Measurements from ENCODE around the gene FBN1.

FBN1 gene

DNA sequence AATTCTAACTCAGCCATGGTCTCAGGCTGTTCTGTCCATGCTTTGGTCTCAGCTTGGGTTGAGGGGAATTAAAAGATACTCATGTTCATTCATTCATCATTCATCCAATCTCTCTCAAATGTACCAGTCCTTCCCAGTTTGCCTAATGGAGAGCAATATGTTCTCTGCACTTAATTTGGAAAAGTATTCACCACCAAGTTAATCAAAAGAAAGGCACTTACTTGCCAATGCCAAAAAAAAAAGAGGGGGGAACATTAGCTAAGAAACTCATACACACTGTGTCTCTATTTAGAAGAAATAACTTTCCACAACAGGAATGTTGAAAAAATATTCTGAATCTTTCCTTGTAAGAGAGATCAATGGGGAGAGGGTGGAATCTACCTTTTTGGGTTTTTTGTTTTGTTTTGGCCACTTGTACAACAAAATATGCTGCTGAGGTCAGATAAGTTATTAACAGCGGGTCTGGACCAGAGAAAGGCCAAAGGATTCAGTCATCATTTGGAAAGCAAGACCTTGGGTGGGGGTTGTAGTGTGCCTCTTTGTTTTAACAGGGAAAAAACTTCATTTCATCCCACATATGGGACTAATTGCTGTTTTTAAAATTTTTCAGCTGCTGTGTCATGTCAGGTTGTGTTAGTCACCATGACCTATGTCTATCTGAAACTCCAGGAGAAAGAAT lies 152.3 kb downstream of the FBN1 start:
- Histone ChIP-seq H3K27me3 (ENCODE audit: insufficient read depth, low read length) (no peaks in the 10 kb centered on the region), H2AFZ (ENCODE audit: low read depth, low read length) (no peak overlapping the region), H3K9me3 (ENCODE audit: low read length) (no peaks in the 10 kb centered on the region), H3K4me3 (ENCODE audit: low read length) (no peak overlapping the region), H3K4me1 (ENCODE audit: insufficient read depth, low read length) (no peaks in the 10 kb centered on the region), H3K36me3 (ENCODE audit: insufficient read depth, low read length) (peaks cover 22% of the 10 kb centered on the region)

DNA sequence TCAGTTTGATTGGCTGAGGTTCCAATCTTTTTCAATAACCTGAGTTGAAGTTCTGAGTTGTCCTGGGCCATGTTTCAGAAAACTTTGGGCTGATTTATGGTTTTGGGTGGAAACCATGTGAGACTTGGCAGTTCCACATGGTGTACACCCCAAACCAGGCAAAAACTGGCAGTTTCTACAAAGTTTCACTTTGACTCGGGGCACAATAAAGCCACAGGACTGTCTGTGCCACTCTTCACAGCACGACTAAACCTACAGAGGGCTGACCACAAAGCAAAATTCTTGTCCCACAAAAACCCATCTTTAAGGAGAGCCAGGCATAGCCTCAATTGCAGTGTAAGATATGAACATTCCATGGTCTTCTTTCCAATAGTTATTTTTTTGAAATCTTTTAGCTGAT lies 159.3 kb downstream of the FBN1 start:
- Histone ChIP-seq H3K4me1 (ENCODE audit: insufficient read depth, low read length) (no peaks in the 10 kb centered on the region), H2AFZ (ENCODE audit: low read depth, low read length) (no peak overlapping the region), H3K9me3 (ENCODE audit: low read length) (no peaks in the 10 kb centered on the region), H3K27me3 (ENCODE audit: insufficient read depth, low read length) (no peaks in the 10 kb centered on the region), H3K4me3 (ENCODE audit: low read length) (no peak overlapping the region), H3K36me3 (ENCODE audit: insufficient read depth, low read length) (peaks cover 24% of the 10 kb centered on the region)

DNA sequence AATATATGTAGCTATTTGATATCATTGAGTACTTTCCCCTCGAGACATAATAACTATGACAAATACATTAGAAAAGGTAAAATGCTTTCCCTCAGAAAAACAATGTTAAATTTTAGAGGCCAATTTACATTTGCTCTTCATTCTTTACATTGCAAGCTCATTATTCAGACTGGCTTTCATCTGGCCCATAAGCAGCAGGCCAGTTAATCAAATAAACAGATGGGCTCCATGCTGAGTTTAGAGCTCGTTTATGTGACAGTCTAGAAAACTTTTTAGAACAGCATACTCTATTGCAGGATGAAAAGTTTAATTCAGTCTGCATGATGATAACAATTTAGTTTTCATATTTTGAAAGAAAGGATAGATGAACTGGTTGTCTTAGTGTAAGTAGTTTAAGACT lies 163.7 kb downstream of the FBN1 start:
- H3K9me3 ChIP-seq (ENCODE audit: low read length) = no peaks in the 10 kb centered on the region
- H2AFZ ChIP-seq (ENCODE audit: low read depth, low read length) = no peak overlapping the region
- no peaks in the 10 kb centered on the region for H3K27me3 ChIP-seq (ENCODE audit: insufficient read depth, low read length)
- no peak overlapping the region for H3K4me3 ChIP-seq (ENCODE audit: low read length)
- H3K4me1 ChIP-seq (ENCODE audit: insufficient read depth, low read length) = no peaks in the 10 kb centered on the region
- H3K36me3 ChIP-seq (ENCODE audit: insufficient read depth, low read length) = peaks cover 8% of the 10 kb centered on the region

DNA sequence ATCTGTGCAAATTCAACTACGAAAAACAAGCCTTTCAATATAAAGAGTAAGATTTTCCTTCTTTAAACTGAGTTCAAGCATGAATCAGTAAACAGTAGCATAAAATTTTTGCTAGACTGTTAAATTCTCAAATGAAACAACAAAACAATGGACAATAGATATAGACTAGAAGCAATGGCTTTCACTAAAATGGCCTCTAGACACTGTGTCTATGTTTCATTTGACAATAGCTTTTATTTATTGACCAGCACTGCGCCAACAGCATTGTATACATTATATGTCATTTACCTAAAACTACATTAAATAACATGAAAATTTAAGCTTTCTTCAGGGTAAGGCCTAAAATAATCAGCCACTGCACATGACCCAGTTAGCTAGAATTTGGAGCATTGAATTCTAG lies 165.8 kb downstream of the FBN1 start:
- no peak overlapping the region for H3K4me3 ChIP-seq (ENCODE audit: low read length)
- H3K4me1 ChIP-seq (ENCODE audit: insufficient read depth, low read length) = no peaks in the 10 kb centered on the region
- no peak overlapping the region for H2AFZ ChIP-seq (ENCODE audit: low read depth, low read length)
- no peaks in the 10 kb centered on the region for H3K9me3 ChIP-seq (ENCODE audit: low read length)
- H3K36me3 ChIP-seq (ENCODE audit: insufficient read depth, low read length) = peaks cover 3% of the 10 kb centered on the region
- H3K27me3 ChIP-seq (ENCODE audit: insufficient read depth, low read length) = no peaks in the 10 kb centered on the region

- H3K36me3 ChIP-seq (ENCODE audit: insufficient read depth, low read length) = peaks cover under 1% of the 10 kb centered on the region
- H3K27me3 ChIP-seq (ENCODE audit: insufficient read depth, low read length) = no peaks in the 10 kb centered on the region
- H3K4me1 ChIP-seq (ENCODE audit: insufficient read depth, low read length) = no peaks in the 10 kb centered on the region
- H3K9me3 ChIP-seq (ENCODE audit: low read length) = no peaks in the 10 kb centered on the region
- H3K4me3 ChIP-seq (ENCODE audit: low read length) = no peak overlapping the region
- H2AFZ ChIP-seq (ENCODE audit: low read depth, low read length) = no peak overlapping the region
Observed at GRCh38 chr15:48478581-48478980, 166.9 kb downstream of the FBN1 start.

- no peaks in the 10 kb centered on the region for H3K9me3 ChIP-seq (ENCODE audit: low read length)
- no peaks in the 10 kb centered on the region for H3K27me3 ChIP-seq (ENCODE audit: insufficient read depth, low read length)
- H3K4me1 ChIP-seq (ENCODE audit: insufficient read depth, low read length) = no peaks in the 10 kb centered on the region
- H2AFZ ChIP-seq (ENCODE audit: low read depth, low read length) = no peak overlapping the region
- H3K4me3 ChIP-seq (ENCODE audit: low read length) = no peak overlapping the region
- H3K36me3 ChIP-seq (ENCODE audit: insufficient read depth, low read length) = no peaks in the 10 kb centered on the region
Observed at GRCh38 chr15:48477795-48478360, 167.6 kb downstream of the FBN1 start.

GRCh38 chr15:48475600-48476395 lies 169.7 kb downstream of the FBN1 start:
- Histone ChIP-seq H2AFZ (ENCODE audit: low read depth, low read length) (no peak overlapping the region), H3K36me3 (ENCODE audit: insufficient read depth, low read length) (peaks cover 3% of the 10 kb centered on the region), H3K27me3 (ENCODE audit: insufficient read depth, low read length) (no peaks in the 10 kb centered on the region), H3K9me3 (ENCODE audit: low read length) (no peaks in the 10 kb centered on the region), H3K4me3 (ENCODE audit: low read length) (no peak overlapping the region), H3K4me1 (ENCODE audit: insufficient read depth, low read length) (no peaks in the 10 kb centered on the region)

DNA sequence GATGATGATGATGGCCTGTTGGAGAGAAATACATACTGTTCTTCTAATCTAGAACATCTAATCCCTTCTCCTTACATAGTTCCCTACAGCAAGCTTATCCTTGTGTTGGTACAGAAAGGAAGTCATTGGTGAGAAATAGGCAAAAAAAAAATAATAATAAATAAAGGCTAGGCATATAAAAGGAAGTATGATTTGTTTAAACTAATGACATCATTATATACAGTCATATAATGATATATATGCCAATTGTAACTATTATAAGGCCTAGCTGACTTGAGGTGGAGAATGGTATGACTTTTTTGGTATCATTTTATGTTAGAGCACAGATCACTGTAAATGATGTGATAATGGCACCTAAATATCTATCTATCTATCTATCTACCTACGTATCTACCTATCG lies 171.8 kb downstream of the FBN1 start:
- Histone ChIP-seq H3K36me3 (ENCODE audit: insufficient read depth, low read length) (peaks cover 8% of the 10 kb centered on the region), H3K9me3 (ENCODE audit: low read length) (no peaks in the 10 kb centered on the region), H3K27me3 (ENCODE audit: insufficient read depth, low read length) (no peaks in the 10 kb centered on the region), H3K4me3 (ENCODE audit: low read length) (no peak overlapping the region), H2AFZ (ENCODE audit: low read depth, low read length) (no peak overlapping the region), H3K4me1 (ENCODE audit: insufficient read depth, low read length) (no peaks in the 10 kb centered on the region)

DNA sequence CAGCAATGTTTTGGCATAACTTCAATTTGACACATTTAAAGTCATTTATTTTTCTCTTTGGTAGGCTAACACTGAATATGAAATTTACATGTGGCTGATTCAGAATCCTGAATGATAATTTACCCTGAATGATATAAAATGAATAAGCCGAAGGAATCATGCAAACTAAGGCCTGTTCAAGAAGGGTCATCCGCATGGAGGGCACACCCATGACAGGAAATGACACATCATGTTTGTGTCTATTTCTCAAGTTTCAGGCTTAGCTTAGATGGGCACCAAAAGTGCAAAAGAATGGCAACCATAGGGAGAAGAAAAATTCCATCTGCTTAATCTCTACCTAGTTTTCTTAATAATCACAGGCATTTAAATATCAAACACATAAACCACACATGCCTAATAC lies 172.8 kb downstream of the FBN1 start:
- no peaks in the 10 kb centered on the region for H3K27me3 ChIP-seq (ENCODE audit: insufficient read depth, low read length)
- peaks cover 9% of the 10 kb centered on the region for H3K36me3 ChIP-seq (ENCODE audit: insufficient read depth, low read length)

DNA sequence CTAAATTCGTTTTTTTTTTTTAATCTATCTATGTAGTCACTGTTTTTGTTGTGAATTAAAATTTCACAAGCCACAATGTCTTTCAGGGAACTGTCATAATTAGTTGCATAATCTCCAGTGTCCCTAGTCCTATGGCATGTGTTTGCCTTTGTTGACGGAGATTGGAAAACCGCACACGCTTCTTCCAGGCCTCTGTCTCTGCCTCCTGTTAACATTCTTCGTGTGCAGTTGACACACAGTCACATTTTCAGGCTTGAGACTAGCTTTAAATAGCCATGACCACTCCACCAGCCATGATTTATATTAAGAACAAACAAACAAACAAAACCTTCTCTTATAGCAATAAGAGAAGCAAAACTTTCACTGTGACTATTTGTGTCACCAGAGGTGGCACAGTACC lies 174.4 kb downstream of the FBN1 start:
- Histone ChIP-seq H3K27me3 (ENCODE audit: insufficient read depth, low read length) (no peaks in the 10 kb centered on the region), H3K4me1 (ENCODE audit: insufficient read depth, low read length) (no peaks in the 10 kb centered on the region), H3K36me3 (ENCODE audit: insufficient read depth, low read length) (peaks cover 19% of the 10 kb centered on the region), H3K9me3 (ENCODE audit: low read length) (no peaks in the 10 kb centered on the region), H2AFZ (ENCODE audit: low read depth, low read length) (no peak overlapping the region), H3K4me3 (ENCODE audit: low read length) (no peak overlapping the region)

More for the DNA sequence above, 172.8 kb downstream of the FBN1 start:
- no peak overlapping the region for H2AFZ ChIP-seq (ENCODE audit: low read depth, low read length)
- H3K4me1 ChIP-seq (ENCODE audit: insufficient read depth, low read length) = no peaks in the 10 kb centered on the region
- H3K9me3 ChIP-seq (ENCODE audit: low read length) = no peaks in the 10 kb centered on the region
- no peak overlapping the region for H3K4me3 ChIP-seq (ENCODE audit: low read length)

- no peaks in the 10 kb centered on the region for H3K27me3 ChIP-seq (ENCODE audit: insufficient read depth, low read length)
- no peak overlapping the region for H2AFZ ChIP-seq (ENCODE audit: low read depth, low read length)
- H3K4me3 ChIP-seq (ENCODE audit: low read length) = no peak overlapping the region
- H3K4me1 ChIP-seq (ENCODE audit: insufficient read depth, low read length) = no peaks in the 10 kb centered on the region
- H3K36me3 ChIP-seq (ENCODE audit: insufficient read depth, low read length) = peaks cover 24% of the 10 kb centered on the region
- no peaks in the 10 kb centered on the region for H3K9me3 ChIP-seq (ENCODE audit: low read length)
Observed at GRCh38 chr15:48470096-48470495, 175.4 kb downstream of the FBN1 start.

DNA sequence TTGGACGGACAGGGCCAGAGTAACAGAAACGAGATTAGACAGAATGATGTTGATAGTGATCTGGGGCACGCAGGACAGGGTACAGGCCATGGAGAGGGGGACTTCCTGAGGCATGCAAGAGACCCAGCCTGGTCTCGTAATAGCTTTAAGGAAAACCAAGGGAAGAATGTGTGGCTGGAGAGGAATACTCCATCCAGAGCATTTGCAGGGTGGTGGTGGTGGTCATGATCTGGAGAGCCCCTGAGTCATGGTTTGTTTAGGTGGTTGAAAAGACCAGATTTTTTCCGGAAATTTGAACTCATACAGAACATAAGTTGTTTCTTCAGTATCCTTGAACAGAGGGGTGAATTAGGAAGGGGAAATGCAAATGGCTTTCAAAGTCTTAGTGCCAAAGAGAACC lies 175.8 kb downstream of the FBN1 start:
- no peaks in the 10 kb centered on the region for H3K9me3 ChIP-seq (ENCODE audit: low read length)
- H2AFZ ChIP-seq (ENCODE audit: low read depth, low read length) = no peak overlapping the region
- no peaks in the 10 kb centered on the region for H3K27me3 ChIP-seq (ENCODE audit: insufficient read depth, low read length)
- no peak overlapping the region for H3K4me3 ChIP-seq (ENCODE audit: low read length)
- no peaks in the 10 kb centered on the region for H3K4me1 ChIP-seq (ENCODE audit: insufficient read depth, low read length)
- peaks cover 28% of the 10 kb centered on the region for H3K36me3 ChIP-seq (ENCODE audit: insufficient read depth, low read length)

DNA sequence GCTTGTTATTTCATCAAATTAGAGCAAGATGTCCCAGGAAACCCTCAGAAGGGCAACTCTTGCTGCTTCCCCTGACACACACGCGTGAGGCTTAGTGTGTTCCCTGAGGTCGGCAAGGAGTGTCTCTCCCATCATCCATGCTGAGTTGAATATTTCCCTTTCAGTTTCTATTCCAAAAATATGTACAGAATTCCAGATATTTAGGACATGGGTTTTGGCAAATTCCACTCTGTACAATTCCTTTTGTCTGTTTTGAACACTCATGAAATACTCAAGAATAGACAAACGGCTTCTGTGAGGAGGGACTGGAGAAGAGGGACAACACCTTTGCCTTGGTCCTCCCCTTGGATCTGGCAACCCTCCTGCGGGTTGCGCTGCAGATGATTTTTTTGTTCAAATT lies 176.2 kb downstream of the FBN1 start:
- Histone ChIP-seq H3K36me3 (ENCODE audit: insufficient read depth, low read length) (peaks cover 29% of the 10 kb centered on the region), H2AFZ (ENCODE audit: low read depth, low read length) (no peak overlapping the region), H3K4me1 (ENCODE audit: insufficient read depth, low read length) (no peaks in the 10 kb centered on the region), H3K27me3 (ENCODE audit: insufficient read depth, low read length) (no peaks in the 10 kb centered on the region), H3K4me3 (ENCODE audit: low read length) (no peak overlapping the region), H3K9me3 (ENCODE audit: low read length) (no peaks in the 10 kb centered on the region)

Data from neuron (in vitro differentiated cells).